ENCODE measurements around the gene ARIH1.
"Not testable (repeated sequence)": the region's sequence is repeated elsewhere in the genome, so short reads cannot be mapped to it uniquely, and the experiment has no call there.

Gene ARIH1

GRCh38 chr15:72608084-72608483 lies 134.0 kb downstream of the ARIH1 start:
- not testable (repeated sequence) for DNase-seq

- DNase-seq = no peak
These were observed 135.7 kb downstream of the ARIH1 start for GRCh38 chr15:72609862-72610261.

GRCh38 chr15:72612324-72612723 lies 138.2 kb downstream of the ARIH1 start:
- DNase-seq = not testable (repeated sequence)

DNA sequence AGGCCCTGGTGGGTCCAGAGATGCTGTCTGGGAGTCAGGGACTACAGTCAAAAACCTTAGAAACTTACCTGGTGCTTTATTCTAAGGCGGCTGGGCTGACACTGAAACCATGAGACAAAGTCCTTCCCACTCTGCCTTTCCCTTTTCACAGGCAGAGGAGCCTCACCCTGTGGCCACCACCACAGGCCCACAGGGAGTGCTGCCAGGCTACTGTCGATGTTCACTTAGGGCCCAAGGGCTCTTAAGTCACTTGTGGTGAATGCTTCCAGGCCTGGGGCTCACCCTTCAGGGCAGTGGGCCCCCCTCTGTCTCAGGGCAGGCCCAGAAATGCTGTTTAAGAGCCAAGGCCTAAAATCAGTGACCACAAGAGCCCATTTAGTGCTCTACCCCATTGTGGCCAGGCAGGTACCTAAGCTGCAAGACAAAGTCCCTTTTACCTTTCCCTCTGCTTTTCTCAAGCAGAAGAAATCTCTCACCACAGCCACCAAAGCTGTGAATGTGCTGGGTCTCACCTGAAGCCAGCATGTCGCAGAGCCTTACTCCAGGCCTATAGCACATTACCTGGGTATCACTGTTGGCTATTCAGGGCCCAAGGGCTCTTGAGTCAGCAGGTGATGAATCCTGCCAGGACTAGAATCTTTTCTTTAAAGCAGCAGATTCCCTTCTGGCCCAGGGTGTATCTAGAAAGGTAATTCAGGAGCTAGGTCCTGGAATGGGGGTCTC lies 140.8 kb downstream of the ARIH1 start:
- no peak for DNase-seq

GRCh38 chr15:72615533-72616233 lies 141.6 kb downstream of the ARIH1 start:
- DNase-seq = peak in 1 of 2 experiments; percentile 12

DNA sequence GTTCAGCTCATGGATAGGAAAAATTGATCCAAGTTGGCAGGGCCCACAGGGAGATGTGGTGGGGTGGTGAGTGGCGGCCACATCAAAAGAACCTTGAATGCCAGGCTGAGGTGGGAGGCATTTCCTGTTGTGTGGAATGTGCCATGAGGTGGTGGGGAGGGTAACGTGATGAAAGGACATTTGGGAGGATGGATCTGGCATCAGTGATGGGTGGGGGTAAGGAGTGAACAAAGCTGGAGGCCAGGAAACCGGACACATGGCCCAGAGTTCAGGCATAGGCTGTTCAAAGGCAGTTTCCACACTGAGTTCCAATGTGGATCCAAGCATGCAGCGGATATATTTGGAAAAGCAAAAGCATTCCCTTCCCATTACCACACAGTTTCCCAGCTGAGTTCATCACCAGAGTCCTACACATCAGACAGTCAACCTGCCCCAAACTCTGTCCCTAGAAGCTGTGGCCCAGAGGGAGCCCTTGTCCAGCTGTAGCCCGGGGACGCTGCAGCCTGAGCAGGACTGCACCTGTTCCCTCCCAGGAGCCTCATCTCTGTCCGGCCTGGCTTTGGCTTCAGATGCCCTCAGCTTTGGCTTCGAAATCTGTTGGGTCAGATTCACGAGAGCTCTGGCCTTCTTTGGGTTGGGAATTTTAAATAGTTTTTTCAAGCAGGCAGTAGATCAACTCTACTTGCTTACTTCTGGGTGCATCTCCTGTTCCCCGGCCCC lies 142.5 kb downstream of the ARIH1 start:
- DNase-seq = no peak

GRCh38 chr15:72623854-72624253 lies 149.7 kb downstream of the ARIH1 start:
- DNase-seq = not testable (repeated sequence)

DNA sequence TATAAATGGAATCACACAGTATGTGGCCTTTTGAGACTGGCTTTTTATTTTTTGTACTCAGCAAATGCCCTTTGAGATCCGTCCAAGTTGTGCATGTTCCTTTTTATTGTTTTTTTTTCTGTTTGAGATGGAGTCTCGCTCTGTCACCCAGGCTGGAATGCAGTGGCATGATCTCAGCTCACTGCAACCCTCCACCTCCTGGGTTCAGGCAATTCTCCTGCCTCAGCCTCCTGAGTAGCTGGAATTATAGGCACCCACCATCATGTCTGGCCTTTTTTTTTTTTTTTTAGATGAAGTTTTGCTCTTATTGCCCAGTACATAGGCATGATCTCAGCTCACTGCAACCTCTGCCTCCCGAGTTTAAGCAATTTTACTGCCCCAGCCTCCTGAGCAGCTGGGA lies 152.0 kb downstream of the ARIH1 start:
- DNase-seq = not testable (repeated sequence)

- peak; percentile 13 to 32 for DNase-seq
These were observed 154.3 kb downstream of the ARIH1 start for GRCh38 chr15:72628249-72629067.

- DNase-seq = not testable (repeated sequence)
These were observed 155.0 kb downstream of the ARIH1 start for GRCh38 chr15:72629068-72629570.

DNA sequence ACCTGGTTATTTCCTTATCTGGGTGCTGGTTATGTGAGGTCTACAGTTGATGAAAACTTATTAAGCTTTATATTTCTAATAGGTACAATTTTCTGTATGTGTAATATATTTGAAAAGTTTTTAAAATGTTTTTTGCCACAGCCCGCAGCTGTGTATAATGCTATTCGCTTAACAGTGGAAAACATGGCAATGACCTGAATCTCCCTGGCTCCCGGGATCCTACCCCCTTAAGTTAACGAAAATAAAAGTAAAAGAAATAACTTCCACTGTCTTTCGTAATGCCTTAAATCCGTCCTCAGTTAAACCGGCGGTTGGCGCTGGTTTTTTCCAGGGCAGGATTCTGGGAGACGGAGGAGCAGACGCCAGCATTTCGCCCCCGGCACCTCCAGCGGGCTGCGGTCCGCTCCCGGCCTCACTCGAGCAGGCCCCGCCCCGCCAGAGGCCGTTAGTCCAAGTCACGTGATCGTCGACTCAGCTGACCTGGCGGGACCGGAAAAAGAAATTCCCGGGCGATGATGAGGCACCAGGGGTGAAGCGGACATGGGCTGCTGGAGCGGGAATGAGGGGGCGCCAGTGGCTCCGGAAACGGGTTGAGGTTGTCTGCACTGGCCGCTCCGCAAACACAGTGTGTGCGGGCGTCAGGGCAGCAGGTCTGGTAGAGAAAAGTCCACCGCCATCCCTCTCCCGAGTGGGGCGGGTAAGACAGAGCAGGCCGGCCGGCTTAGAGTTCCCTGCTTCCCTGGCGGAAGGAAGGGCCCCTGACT lies 162.6 kb downstream of the ARIH1 start:
- peak; percentile 70 to 76 for DNase-seq

- DNase-seq = not testable (repeated sequence)
These were observed 165.8 kb downstream of the ARIH1 start for GRCh38 chr15:72639759-72640483.

DNA sequence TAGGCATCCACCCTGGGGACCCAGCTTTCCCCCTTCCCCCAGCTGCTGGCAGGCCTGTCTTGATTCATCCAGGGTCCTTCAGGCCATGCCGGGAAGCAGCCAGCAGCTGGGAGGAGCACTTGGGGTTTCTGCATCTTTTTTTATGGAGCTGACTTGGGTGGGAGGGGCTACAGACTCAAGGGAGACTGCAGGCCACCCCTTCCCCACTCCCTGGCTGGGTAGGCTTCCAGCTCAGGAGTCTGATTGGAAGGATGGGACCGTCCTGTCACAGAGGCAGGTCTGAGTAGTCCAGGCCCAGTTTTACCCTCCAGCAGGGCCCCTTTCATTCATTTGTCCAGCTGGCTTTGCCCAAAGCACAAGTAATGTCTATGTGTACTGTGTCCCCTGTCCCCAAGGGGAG lies 168.1 kb downstream of the ARIH1 start:
- not testable (repeated sequence) for DNase-seq

DNA sequence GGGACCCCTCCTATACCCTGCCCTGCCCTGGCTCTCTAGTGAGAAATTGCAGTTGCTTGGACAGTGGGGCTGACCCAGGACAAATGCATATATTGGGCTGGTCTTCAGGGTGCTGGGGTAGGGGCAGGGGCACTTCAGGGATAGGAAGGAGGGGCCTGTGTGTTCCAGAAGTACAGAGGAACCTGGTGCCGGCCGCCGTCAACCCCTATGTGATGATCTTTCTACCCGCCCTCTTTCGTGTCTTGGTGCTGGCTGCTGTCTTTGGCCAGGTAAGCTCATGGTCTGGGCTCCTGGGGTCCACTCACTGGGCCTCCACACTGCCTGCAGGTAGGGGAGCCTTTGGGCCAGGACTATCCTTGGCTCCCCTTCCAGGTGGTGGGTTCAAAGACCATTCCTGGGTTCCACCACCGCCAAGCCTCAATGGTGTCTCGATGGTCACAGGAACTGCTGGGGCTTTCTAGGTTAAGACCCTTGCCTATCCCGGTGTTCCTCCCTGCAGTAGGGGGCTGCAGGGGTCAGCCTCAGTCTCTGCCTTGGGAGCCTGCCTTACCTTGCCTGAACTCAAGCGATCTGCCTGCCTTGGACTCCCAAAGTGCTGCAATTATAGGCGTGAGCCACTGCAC lies 174.6 kb downstream of the ARIH1 start:
- DNase-seq = not testable (repeated sequence)

Data from activated CD4-positive, alpha-beta T cell treated with anti-CD3 and anti-CD28 coated beads, Interleukin-2, amount 50 U/mL, for 48 hours (primary cell).